Activated CD4-positive, alpha-beta T cell treated with anti-CD3 and anti-CD28 coated beads for 1 hour (primary cell): ENCODE results near the gene FUOM.

Experiments used
- DNase-seq: peaks from one replicate; pipeline ENCODE4 v3.0.0-alpha.2; 2020

FUOM gene

GRCh38 chr10:133357285-133358161 is at the start of gene FUOM:
Gene FUOM, minus strand, starts transcription at chr10:133358019. Its CDS starts 12 bp downstream, at chr10:133358007.
- peak; percentile 55 for DNase-seq

GRCh38 chr10:133405844-133406527 is 48.2 kb upstream of the FUOM start:
- DNase-seq: no peak

- no peak for DNase-seq
Observed at GRCh38 chr10:133405272-133405671, 47.5 kb upstream of the FUOM start.

- no peak for DNase-seq
Observed at GRCh38 chr10:133403784-133404183, 46.0 kb upstream of the FUOM start.

- no peak for DNase-seq
Observed at GRCh38 chr10:133403359-133403758, 45.5 kb upstream of the FUOM start.

- DNase-seq: no peak
Observed at GRCh38 chr10:133401981-133402725, 44.3 kb upstream of the FUOM start.

GRCh38 chr10:133401500-133401899 is 43.7 kb upstream of the FUOM start:
- no peak for DNase-seq

GRCh38 chr10:133400624-133401424 is 43.0 kb upstream of the FUOM start:
- DNase-seq: no peak

GRCh38 chr10:133399123-133399601 is 41.3 kb upstream of the FUOM start:
- no peak for DNase-seq

GRCh38 chr10:133397938-133398337 is 40.1 kb upstream of the FUOM start:
- no peak for DNase-seq

GRCh38 chr10:133396035-133396624 is 38.3 kb upstream of the FUOM start:
- no peak for DNase-seq

- no peak for DNase-seq
Observed at GRCh38 chr10:133394801-133395221, 37.0 kb upstream of the FUOM start.

GRCh38 chr10:133394064-133394663 is 36.3 kb upstream of the FUOM start, which contains the start of gene MTG1:
Gene MTG1, plus strand, starts transcription at chr10:133394157. Its CDS starts 64 bp downstream, at chr10:133394221.
- DNase-seq: peak; percentile 88

GRCh38 chr10:133393401-133394063 is 35.7 kb upstream of the FUOM start:
- no peak for DNase-seq

- DNase-seq: no peak
Observed at GRCh38 chr10:133391761-133392518, 34.1 kb upstream of the FUOM start.

GRCh38 chr10:133391249-133391635 is 33.4 kb upstream of the FUOM start:
- no peak for DNase-seq

- DNase-seq: no peak
Observed at GRCh38 chr10:133390597-133391248, 32.9 kb upstream of the FUOM start.

GRCh38 chr10:133388973-133389818 is 31.4 kb upstream of the FUOM start:
- DNase-seq: no peak
